Measurements from ENCODE around the gene SDF2L1.
"Not testable (repeated sequence)": the region's sequence is repeated elsewhere in the genome, so short reads cannot be mapped to it uniquely, and the experiment has no call there.

GRCh38 chr22:21609556-21610157, 32.4 kb upstream of the SDF2L1 start:
- not testable (repeated sequence) for TF ChIP-seq CTCF, POLR2A (IDR thresholded peaks at IDR 0.05)

Measured in body of pancreas (tissue), 4 donors.